ENCODE data around the gene RBFOX2. TPM values are rescaled to one million over a fixed set of nuclear protein-coding genes. Genes with fewer than 3 reads are reported as not detected.

RBFOX2 gene
- total RNA-seq, 2 experiments from 2014 or later: 54.3 to 78.7 TPM

DNA sequence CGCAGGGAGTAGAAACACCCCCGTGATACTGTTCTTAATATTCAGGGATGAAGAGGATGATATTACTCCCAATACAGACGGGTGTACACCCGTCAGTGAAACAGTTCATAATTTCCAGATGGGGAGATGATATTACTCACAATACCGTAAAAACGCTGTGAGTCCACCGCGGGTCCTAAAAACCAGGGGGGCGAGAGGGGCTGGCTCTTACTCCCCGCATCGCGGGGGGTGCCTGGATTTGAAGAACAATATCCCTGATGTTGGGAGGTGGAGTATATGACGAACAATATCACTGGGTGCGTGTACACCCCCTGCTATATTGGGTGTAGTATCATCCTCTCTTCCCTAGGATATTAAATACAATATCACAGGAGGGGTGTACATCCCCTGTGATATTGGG, 331.5 kb downstream of the RBFOX2 start:
- Histone ChIP-seq H4K20me1 (ENCODE audit: insufficient read depth, low read length) (no peaks in the 10 kb centered on the region), H3K36me3 (ENCODE audit: insufficient read depth, low read length) (no peaks in the 10 kb centered on the region), H3K27ac (ENCODE audit: low read depth, low read length, poor library complexity, severe bottlenecking) (no peak overlapping the region), H2AFZ (ENCODE audit: low read length) (no peak overlapping the region), H3K4me1 (ENCODE audit: insufficient read depth, low read length, poor library complexity, severe bottlenecking) (no peaks in the 10 kb centered on the region), H3K9me2 (ENCODE audit: insufficient read depth, low read length) (no peaks in the 10 kb centered on the region), H3K79me2 (ENCODE audit: insufficient read depth, low read depth, low read length) (no peaks in the 10 kb centered on the region), H3K4me3 (ENCODE audit: low read depth, low read length, poor library complexity, severe bottlenecking) (no peak overlapping the region), H3K9me3 (ENCODE audit: low read length) (no peaks in the 10 kb centered on the region), H3K4me2 (ENCODE audit: low read length) (no peak overlapping the region)
- TF ChIP-seq, protein P1, sequence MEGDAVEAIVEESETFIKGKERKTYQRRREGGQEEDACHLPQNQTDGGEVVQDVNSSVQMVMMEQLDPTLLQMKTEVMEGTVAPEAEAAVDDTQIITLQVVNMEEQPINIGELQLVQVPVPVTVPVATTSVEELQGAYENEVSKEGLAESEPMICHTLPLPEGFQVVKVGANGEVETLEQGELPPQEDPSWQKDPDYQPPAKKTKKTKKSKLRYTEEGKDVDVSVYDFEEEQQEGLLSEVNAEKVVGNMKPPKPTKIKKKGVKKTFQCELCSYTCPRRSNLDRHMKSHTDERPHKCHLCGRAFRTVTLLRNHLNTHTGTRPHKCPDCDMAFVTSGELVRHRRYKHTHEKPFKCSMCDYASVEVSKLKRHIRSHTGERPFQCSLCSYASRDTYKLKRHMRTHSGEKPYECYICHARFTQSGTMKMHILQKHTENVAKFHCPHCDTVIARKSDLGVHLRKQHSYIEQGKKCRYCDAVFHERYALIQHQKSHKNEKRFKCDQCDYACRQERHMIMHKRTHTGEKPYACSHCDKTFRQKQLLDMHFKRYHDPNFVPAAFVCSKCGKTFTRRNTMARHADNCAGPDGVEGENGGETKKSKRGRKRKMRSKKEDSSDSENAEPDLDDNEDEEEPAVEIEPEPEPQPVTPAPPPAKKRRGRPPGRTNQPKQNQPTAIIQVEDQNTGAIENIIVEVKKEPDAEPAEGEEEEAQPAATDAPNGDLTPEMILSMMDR (conservative IDR thresholded peaks at IDR 0.05; ENCODE audit: low read length): no peak
- no peak for TF ChIP-seq EZH2phosphoT487 (IDR thresholded peaks at IDR 0.05; ENCODE audit: borderline replicate concordance, low read depth, low read length)
- no TSS peak for BruUV-seq (replicated peaks)
- ChIA-PET CTCF (ENCODE audit: unreplicated experiment) (no interaction called here), POLR2A (no interaction called here)
- no peak for DNase-seq (ENCODE audit: low spot score)
- intact Hi-C loops (cut with micrococcal nuclease; ENCODE audit: unreplicated experiment): no loop called here

DNA sequence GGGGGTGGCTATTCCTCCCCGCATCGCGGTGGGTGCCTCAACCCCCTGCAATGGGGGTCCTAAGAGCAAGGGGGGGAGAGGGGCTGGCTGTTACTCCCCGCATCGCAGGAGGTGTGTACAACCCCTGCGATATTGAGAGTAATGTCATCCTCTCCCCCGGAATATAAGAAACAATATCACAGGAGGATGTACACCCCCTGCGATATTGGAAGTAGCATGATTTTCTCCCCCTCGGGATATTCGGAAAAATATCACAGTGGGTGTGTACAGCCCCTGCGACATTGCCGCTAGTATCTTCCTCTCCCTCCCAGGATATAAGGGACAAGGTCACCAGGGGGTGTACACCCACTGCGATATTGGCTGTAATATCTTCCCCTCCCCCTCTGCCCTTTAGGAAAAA, 333.4 kb downstream of the RBFOX2 start:
- Histone ChIP-seq H3K4me3 (ENCODE audit: low read depth, low read length, poor library complexity, severe bottlenecking) (no peak overlapping the region), H3K4me1 (ENCODE audit: insufficient read depth, low read length, poor library complexity, severe bottlenecking) (peaks cover 8% of the 10 kb centered on the region), H3K36me3 (ENCODE audit: insufficient read depth, low read length) (no peaks in the 10 kb centered on the region), H2AFZ (ENCODE audit: low read length) (no peak overlapping the region), H3K4me2 (ENCODE audit: low read length) (no peak overlapping the region), H3K79me2 (ENCODE audit: insufficient read depth, low read depth, low read length) (no peaks in the 10 kb centered on the region), H4K20me1 (ENCODE audit: insufficient read depth, low read length) (no peaks in the 10 kb centered on the region), H3K9me2 (ENCODE audit: insufficient read depth, low read length) (no peaks in the 10 kb centered on the region), H3K27ac (ENCODE audit: low read depth, low read length, poor library complexity, severe bottlenecking) (no peak overlapping the region), H3K9me3 (ENCODE audit: low read length) (no peaks in the 10 kb centered on the region)
- BruUV-seq (replicated peaks): no TSS peak
- no peak for DNase-seq (ENCODE audit: low spot score)
- intact Hi-C loops (cut with micrococcal nuclease; ENCODE audit: unreplicated experiment): no loop called here
- ChIA-PET POLR2A (no interaction called here), CTCF (ENCODE audit: unreplicated experiment) (no interaction called here)
- no peak for TF ChIP-seq EZH2phosphoT487 (IDR thresholded peaks at IDR 0.05; ENCODE audit: borderline replicate concordance, low read depth, low read length)
- TF ChIP-seq, protein P1 (conservative IDR thresholded peaks at IDR 0.05; ENCODE audit: low read length): no peak

DNA sequence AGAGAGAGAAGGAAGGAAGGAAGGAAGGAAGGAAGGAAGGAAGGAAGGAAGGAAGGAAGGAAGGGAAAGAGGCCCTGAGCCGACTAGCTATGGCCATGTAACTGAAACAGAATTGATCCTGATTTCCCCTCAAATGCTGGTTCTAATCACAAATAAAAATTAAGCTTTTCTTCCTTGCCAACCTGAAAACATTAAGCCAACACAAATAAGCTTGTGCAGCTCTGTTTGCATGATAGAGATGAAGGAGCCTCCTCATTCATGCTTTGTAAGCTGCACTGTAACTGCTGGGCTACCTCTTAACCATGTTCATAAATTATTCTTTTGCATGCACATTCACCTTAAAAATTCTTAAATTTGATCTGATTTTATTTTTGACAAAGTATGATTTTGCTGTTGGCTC, 338.6 kb downstream of the RBFOX2 start:
- DNase-seq (ENCODE audit: low spot score): no peak
- no peak overlapping the region for H3K4me3 ChIP-seq (ENCODE audit: low read depth, low read length, poor library complexity, severe bottlenecking)
- H2AFZ ChIP-seq (ENCODE audit: low read length): peak overlapping the region; percentile 48; the same call in 1 of the 2 replicates
- H3K36me3 ChIP-seq (ENCODE audit: insufficient read depth, low read length): no peaks in the 10 kb centered on the region
- H3K4me1 ChIP-seq (ENCODE audit: insufficient read depth, low read length, poor library complexity, severe bottlenecking): peaks cover 24% of the 10 kb centered on the region
- TF ChIP-seq EZH2phosphoT487 (IDR thresholded peaks at IDR 0.05; ENCODE audit: borderline replicate concordance, low read depth, low read length): no peak
- TF ChIP-seq, protein P1 (conservative IDR thresholded peaks at IDR 0.05; ENCODE audit: low read length): no peak
- H3K4me2 ChIP-seq (ENCODE audit: low read length): no peak overlapping the region
- peaks cover 7% of the 10 kb centered on the region; the same call in 1 of the 2 replicates for H3K9me3 ChIP-seq (ENCODE audit: low read length)
- CTCF ChIA-PET (ENCODE audit: unreplicated experiment): interaction anchor here (0.6 kb wide), 1 partner anchor 434 kb away, joined by 3 read pairs; no protein-coding TSS in a partner anchor
- intact Hi-C loops (cut with micrococcal nuclease; ENCODE audit: unreplicated experiment): no loop called here
- H3K79me2 ChIP-seq (ENCODE audit: insufficient read depth, low read depth, low read length): no peaks in the 10 kb centered on the region
- H3K27ac ChIP-seq (ENCODE audit: low read depth, low read length, poor library complexity, severe bottlenecking): no peak overlapping the region
- POLR2A ChIA-PET: interaction anchor here (0.6 to 0.8 kb wide), 3 partner anchors 166 to 309 kb away, joined by 4 to 6 read pairs (median 4); no protein-coding TSS in a partner anchor
- H4K20me1 ChIP-seq (ENCODE audit: insufficient read depth, low read length): no peaks in the 10 kb centered on the region
- no TSS peak for BruUV-seq (replicated peaks)
- H3K9me2 ChIP-seq (ENCODE audit: insufficient read depth, low read length): no peaks in the 10 kb centered on the region

All from OCI-LY7 (cell line).